Osteocyte (in vitro differentiated cells): ENCODE data around the gene GORAB. TPM values are rescaled to one million over a fixed set of nuclear protein-coding genes. Genes with fewer than 3 reads are reported as not detected.

Source experiments
- DNase-seq: peaks from one replicate; pipeline ENCODE4 v3.0.0; 2021; ENCODE audit warnings: mixed read lengths; ENCODE audit not compliant: unreplicated experiment; ENCODE audit errors: extremely low spot score
- H3K27ac Mint-ChIP-seq: one replicate; pipeline ENCODE4 v1.8.0; 2021; ENCODE audit warnings: mild to moderate bottlenecking, mixed read lengths; ENCODE audit not compliant: unreplicated experiment
- H3K27me3 Mint-ChIP-seq: one replicate; pipeline ENCODE4 v1.8.0; 2021; ENCODE audit warnings: mixed read lengths; ENCODE audit not compliant: unreplicated experiment
- H3K36me3 Mint-ChIP-seq: one replicate; pipeline ENCODE4 v1.8.0; 2021; ENCODE audit warnings: mixed read lengths; ENCODE audit not compliant: unreplicated experiment
- H3K4me1 Mint-ChIP-seq: one replicate; pipeline ENCODE4 v1.8.0; 2021; ENCODE audit warnings: mixed read lengths; ENCODE audit not compliant: unreplicated experiment
- H3K4me3 Mint-ChIP-seq: one replicate; pipeline ENCODE4 v1.8.0; 2021; ENCODE audit warnings: mild to moderate bottlenecking, moderate library complexity, mixed read lengths; ENCODE audit not compliant: unreplicated experiment
- H3K9me3 Mint-ChIP-seq: one replicate; pipeline ENCODE4 v1.8.0; 2021; ENCODE audit warnings: mixed read lengths; ENCODE audit not compliant: unreplicated experiment
- CTCF ChIP-seq: fragments of 200-600 bp; sonication (generic); IDR thresholded peaks from 2 replicates; pipeline ENCODE4 v1.5.0; 2021; ENCODE audit warnings: antibody characterized with exemption, mild to moderate bottlenecking, moderate library complexity
- long read RNA-seq: library from polyadenylated mRNA; unstranded; transcript quantifications from one replicate; pipeline ENCODE4 v2.0.0, GENCODE V29; 2021
- total RNA-seq: library from RNA; stranded (reverse); gene quantifications from 2 replicates; pipeline ENCODE4 v1.2.1, GENCODE V29; 2021

Gene GORAB
- 20.8 and 22.2 TPM in 2 replicates for total RNA-seq
- long read RNA-seq, transcript GORAB-202 (5 exons, 2,189 nt) = major isoform, 85 of 123 reads
- long read RNA-seq, partial matches to known transcripts = 7 of 123 reads
- long read RNA-seq, other reads (novel, unspliced or antisense) = 31 of 123 reads

GRCh38 chr1:170531758-170532657, at the start of gene GORAB:
GORAB (plus strand) TSS chr1:170532166; CDS start chr1:170532224, 58 bp downstream.
- Mint-ChIP-seq H3K36me3 (peaks cover 4% of the 10 kb centered on the region), H3K4me1 (peaks cover 20% of the 10 kb centered on the region), H3K4me3 (no peak within 1 kb of the TSS), H3K27me3 (no peaks in the 10 kb centered on the region), H3K27ac (no peak within 1 kb of the TSS), H3K9me3 (no peaks in the 10 kb centered on the region)
- no peak for TF ChIP-seq CTCF
- DNase-seq = peak; percentile 96

DNA sequence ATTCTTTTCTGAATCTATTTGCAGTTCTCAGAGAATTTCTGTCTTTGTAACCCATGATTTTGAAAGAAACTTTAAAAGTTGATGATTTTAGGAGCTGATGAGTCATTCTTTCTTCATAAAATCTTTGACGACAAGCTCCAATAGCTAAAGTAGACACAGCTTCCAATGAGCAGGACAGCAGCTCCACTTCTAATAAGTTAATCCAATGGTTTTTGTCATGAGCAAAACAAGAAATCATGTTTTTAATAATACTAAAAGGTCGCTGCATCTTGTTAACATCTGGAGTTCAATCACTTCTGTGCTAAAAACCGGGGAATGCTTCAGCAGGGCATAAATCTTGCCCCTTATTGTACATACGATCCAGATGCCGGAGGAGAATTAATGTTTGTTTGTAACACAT, 48.9 kb upstream of the GORAB start:
- no peaks in the 10 kb centered on the region for H3K27me3 Mint-ChIP-seq
- TF ChIP-seq CTCF = no peak
- peaks cover 15% of the 10 kb centered on the region for H3K9me3 Mint-ChIP-seq
- H3K36me3 Mint-ChIP-seq = no peaks in the 10 kb centered on the region
- no peaks in the 10 kb centered on the region for H3K4me1 Mint-ChIP-seq
- DNase-seq = no peak
- no peak overlapping the region for H3K27ac Mint-ChIP-seq
- H3K4me3 Mint-ChIP-seq = no peak overlapping the region

- DNase-seq = no peak
- Mint-ChIP-seq H3K27ac (no peak overlapping the region), H3K4me3 (no peak overlapping the region), H3K36me3 (no peaks in the 10 kb centered on the region), H3K4me1 (no peaks in the 10 kb centered on the region), H3K9me3 (no peaks in the 10 kb centered on the region), H3K27me3 (no peaks in the 10 kb centered on the region)
- no peak for TF ChIP-seq CTCF
Measured at GRCh38 chr1:170487503-170487902, 44.5 kb upstream of the GORAB start.

- H3K9me3 Mint-ChIP-seq = no peaks in the 10 kb centered on the region
- no peak overlapping the region for H3K27ac Mint-ChIP-seq
- no peaks in the 10 kb centered on the region for H3K36me3 Mint-ChIP-seq
- no peak for DNase-seq
- no peak overlapping the region for H3K4me3 Mint-ChIP-seq
- no peaks in the 10 kb centered on the region for H3K27me3 Mint-ChIP-seq
- peaks cover 7% of the 10 kb centered on the region for H3K4me1 Mint-ChIP-seq
- no peak for TF ChIP-seq CTCF
Measured at GRCh38 chr1:170491291-170491690, 40.7 kb upstream of the GORAB start.

DNA sequence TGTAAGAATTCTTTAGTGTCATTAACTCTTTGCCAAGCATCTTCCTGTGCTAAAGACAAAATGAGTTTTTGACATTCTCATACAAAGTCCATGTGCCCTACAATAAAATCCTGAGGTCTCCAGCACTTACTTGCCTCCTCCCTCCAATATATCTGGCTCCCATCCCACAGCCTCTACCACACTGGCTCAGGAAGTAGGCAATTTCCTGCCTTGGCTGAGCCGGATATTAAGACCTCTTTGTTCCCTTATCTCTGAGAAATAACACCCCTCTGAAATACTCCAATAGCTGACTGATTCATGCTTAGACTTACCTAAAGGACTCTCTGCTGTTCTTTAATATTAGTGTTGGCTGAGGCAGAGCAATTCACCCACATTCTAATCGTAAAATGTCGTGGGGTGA, 37.6 kb upstream of the GORAB start:
- no peak overlapping the region for H3K27ac Mint-ChIP-seq
- H3K4me3 Mint-ChIP-seq = no peak overlapping the region
- no peak for DNase-seq
- no peaks in the 10 kb centered on the region for H3K9me3 Mint-ChIP-seq
- H3K27me3 Mint-ChIP-seq = no peaks in the 10 kb centered on the region
- no peak for TF ChIP-seq CTCF
- H3K4me1 Mint-ChIP-seq = peaks cover 7% of the 10 kb centered on the region
- no peaks in the 10 kb centered on the region for H3K36me3 Mint-ChIP-seq
